SK-N-SH (cell line): ENCODE measurements around the gene THSD8.

Source experiments
- CHD2 ChIP-seq: fragments of 150-350 bp; IDR thresholded peaks from 2 replicates; pipeline ENCODE4 v1.6.1; 2018; ENCODE audit warnings: low read length; ENCODE audit not compliant: partially characterized antibody
- EP300 ChIP-seq, 2 experiments: IDR thresholded peaks; 2 replicates each; pipeline versions ENCODE4 v1.4.0 to v1.6.1; 2012; ENCODE audit warnings: borderline replicate concordance in 1 of 2, low read depth in 1 of 2, low read length in 1 of 2
- EZH2phosphoT487 ChIP-seq: fragments of 200-600 bp; sonication (generic); IDR thresholded peaks from 2 replicates; pipeline ENCODE4 v1.6.1; 2017; ENCODE audit warnings: low read depth, mixed run types, mild to moderate bottlenecking, antibody characterized with exemption, moderate library complexity, borderline replicate concordance
- NFIC ChIP-seq: IDR thresholded peaks from 2 replicates; pipeline ENCODE4 v1.4.0; 2012; ENCODE audit warnings: borderline replicate concordance
- SMC3 ChIP-seq: IDR thresholded peaks from 2 replicates; pipeline ENCODE4 v1.6.1; 2012; ENCODE audit warnings: low read depth, low read length, improper control_type of control experiment
- TEAD4 ChIP-seq: IDR thresholded peaks from 2 replicates; pipeline ENCODE4 v1.4.0; 2012; ENCODE audit warnings: mild to moderate bottlenecking, borderline replicate concordance; ENCODE audit not compliant: insufficient read depth
- TF ChIP-seq, protein P1 (sequence below): fragments of 200-600 bp; sonication (generic); IDR thresholded peaks from 2 replicates; pipeline ENCODE4 v1.6.1; 2017; ENCODE audit warnings: antibody characterized with exemption, mild to moderate bottlenecking, moderate library complexity
- TF ChIP-seq, protein P2 (sequence below): fragments of 150-350 bp; IDR thresholded peaks from 2 replicates; pipeline ENCODE4 v1.6.1; 2017; ENCODE audit warnings: antibody characterized with exemption, low read length, low read depth, borderline replicate concordance
- TF ChIP-seq, protein P3 (sequence below): IDR thresholded peaks from 2 replicates; pipeline ENCODE4; 2012

DNA sequence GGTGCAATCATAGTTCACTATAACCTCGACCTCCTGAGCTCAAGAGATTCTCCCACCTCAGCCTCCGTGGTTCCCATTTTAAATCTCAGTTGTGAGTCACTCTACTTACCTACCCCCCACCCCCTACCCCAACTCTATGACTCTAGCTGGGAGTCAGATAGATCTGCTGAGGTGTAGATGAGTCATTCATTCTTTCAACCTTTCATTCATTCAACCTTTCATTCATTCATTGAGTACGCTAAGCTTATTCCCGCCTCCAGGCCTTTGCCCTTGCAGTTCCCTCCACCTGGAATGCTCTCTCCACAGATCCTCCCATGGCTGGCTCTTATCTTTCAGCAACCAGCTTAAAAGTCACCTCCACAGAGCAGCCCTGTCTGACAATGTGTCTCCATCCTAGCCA is 35.4 kb downstream of the THSD8 start:
- TF ChIP-seq EZH2phosphoT487 (no peak), NFIC (no peak), TEAD4 (no peak), SMC3 (no peak), CHD2 (no peak), EP300 (IDR thresholded peaks at IDR 0.05; ENCODE audit: borderline replicate concordance in 1 of 2, low read depth in 1 of 2, low read length in 1 of 2) (no peak)
- TF ChIP-seq, protein P1, sequence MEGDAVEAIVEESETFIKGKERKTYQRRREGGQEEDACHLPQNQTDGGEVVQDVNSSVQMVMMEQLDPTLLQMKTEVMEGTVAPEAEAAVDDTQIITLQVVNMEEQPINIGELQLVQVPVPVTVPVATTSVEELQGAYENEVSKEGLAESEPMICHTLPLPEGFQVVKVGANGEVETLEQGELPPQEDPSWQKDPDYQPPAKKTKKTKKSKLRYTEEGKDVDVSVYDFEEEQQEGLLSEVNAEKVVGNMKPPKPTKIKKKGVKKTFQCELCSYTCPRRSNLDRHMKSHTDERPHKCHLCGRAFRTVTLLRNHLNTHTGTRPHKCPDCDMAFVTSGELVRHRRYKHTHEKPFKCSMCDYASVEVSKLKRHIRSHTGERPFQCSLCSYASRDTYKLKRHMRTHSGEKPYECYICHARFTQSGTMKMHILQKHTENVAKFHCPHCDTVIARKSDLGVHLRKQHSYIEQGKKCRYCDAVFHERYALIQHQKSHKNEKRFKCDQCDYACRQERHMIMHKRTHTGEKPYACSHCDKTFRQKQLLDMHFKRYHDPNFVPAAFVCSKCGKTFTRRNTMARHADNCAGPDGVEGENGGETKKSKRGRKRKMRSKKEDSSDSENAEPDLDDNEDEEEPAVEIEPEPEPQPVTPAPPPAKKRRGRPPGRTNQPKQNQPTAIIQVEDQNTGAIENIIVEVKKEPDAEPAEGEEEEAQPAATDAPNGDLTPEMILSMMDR, result no peak
- TF ChIP-seq, protein P2, sequence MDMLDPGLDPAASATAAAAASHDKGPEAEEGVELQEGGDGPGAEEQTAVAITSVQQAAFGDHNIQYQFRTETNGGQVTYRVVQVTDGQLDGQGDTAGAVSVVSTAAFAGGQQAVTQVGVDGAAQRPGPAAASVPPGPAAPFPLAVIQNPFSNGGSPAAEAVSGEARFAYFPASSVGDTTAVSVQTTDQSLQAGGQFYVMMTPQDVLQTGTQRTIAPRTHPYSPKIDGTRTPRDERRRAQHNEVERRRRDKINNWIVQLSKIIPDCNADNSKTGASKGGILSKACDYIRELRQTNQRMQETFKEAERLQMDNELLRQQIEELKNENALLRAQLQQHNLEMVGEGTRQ, result no peak
- TF ChIP-seq, protein P3, sequence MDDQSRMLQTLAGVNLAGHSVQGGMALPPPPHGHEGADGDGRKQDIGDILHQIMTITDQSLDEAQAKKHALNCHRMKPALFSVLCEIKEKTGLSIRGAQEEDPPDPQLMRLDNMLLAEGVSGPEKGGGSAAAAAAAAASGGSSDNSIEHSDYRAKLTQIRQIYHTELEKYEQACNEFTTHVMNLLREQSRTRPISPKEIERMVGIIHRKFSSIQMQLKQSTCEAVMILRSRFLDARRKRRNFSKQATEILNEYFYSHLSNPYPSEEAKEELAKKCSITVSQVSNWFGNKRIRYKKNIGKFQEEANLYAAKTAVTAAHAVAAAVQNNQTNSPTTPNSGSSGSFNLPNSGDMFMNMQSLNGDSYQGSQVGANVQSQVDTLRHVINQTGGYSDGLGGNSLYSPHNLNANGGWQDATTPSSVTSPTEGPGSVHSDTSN, result no peak
